ENCODE data around the gene CHMP3. TPM values are rescaled to one million over a fixed set of nuclear protein-coding genes. Genes with fewer than 3 reads are reported as not detected.
"Not testable (repeated sequence)": the region's sequence is repeated elsewhere in the genome, so short reads cannot be mapped to it uniquely, and the experiment has no call there.

Gene CHMP3
- polyA plus RNA-seq, 3 donors, result 45.4 to 115 (median 99.4) TPM

DNA sequence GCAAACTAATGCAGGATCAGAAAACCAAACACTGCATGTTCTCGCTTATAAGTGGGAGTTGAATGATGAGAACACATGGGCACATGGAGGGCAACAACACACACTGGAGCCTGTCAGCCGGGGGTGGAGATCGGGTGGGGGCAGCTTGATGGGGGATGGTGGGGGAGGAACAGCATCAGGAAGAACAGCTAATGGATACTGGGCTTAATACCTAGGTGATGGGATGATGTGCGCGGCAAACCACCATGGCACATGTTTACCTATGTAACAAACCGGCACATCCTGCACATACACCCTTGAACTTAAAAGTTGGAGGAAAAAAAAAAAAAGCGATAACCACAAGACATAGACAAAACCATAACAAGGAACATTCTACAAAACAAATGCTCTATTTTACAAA lies 10.4 kb downstream of the CHMP3 start:
- Histone ChIP-seq H3K27ac (ENCODE audit: low read depth in 1 of 2, low read length in 2 of 2) (no peak overlapping the region), H3K4me3 (replicated peaks in 1 of 3; ENCODE audit: low read depth in 2 of 3, low read length in 3 of 3) (no peak overlapping the region), H3K9me3 (replicated peaks in 1 of 2; ENCODE audit: control insufficient read depth in 1 of 2, insufficient read depth in 1 of 2, low read length in 2 of 2) (peaks cover 38 to 52% of the 10 kb centered on the region in 2 donors), H2AFZ (ENCODE audit: insufficient read depth, low read depth, low read length, poor library complexity, severe bottlenecking) (no peak overlapping the region), H3K36me3 (replicated peaks in 1 of 2; ENCODE audit: control insufficient read depth in 1 of 2, insufficient read depth in 2 of 2, low read length in 2 of 2) (peaks cover 16 to 70% of the 10 kb centered on the region in 2 donors), H3K27me3 (ENCODE audit: control insufficient read depth in 2 of 2, insufficient read depth in 2 of 2, low read length in 2 of 2) (no peaks in the 10 kb centered on the region), H3K4me2 (replicated peaks; ENCODE audit: extremely low read depth, low read length, poor library complexity, severe bottlenecking) (no peak overlapping the region), H4K20me1 (ENCODE audit: insufficient read depth, low read length) (peaks cover 61% of the 10 kb centered on the region), H3K9ac (ENCODE audit: insufficient read depth, low read length, poor library complexity, severe bottlenecking) (no peak overlapping the region), H3K4me1 (ENCODE audit: control insufficient read depth in 1 of 2, insufficient read depth in 2 of 2, low read length in 2 of 2) (no peaks in the 10 kb centered on the region), H3K79me2 (ENCODE audit: insufficient read depth, low read length) (peaks cover 91% of the 10 kb centered on the region)
- WGBS (ENCODE audit: insufficient coverage), result no CpG with 5 or more reads among the region's 7 CpGs
- TF ChIP-seq, protein P1, sequence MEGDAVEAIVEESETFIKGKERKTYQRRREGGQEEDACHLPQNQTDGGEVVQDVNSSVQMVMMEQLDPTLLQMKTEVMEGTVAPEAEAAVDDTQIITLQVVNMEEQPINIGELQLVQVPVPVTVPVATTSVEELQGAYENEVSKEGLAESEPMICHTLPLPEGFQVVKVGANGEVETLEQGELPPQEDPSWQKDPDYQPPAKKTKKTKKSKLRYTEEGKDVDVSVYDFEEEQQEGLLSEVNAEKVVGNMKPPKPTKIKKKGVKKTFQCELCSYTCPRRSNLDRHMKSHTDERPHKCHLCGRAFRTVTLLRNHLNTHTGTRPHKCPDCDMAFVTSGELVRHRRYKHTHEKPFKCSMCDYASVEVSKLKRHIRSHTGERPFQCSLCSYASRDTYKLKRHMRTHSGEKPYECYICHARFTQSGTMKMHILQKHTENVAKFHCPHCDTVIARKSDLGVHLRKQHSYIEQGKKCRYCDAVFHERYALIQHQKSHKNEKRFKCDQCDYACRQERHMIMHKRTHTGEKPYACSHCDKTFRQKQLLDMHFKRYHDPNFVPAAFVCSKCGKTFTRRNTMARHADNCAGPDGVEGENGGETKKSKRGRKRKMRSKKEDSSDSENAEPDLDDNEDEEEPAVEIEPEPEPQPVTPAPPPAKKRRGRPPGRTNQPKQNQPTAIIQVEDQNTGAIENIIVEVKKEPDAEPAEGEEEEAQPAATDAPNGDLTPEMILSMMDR (IDR thresholded peaks at IDR 0.05), result no peak
- intact Hi-C loops (cut with micrococcal nuclease), result no loop called here
- peaks cover 22 to 43% (median 34%) of the 10 kb centered on the region in 7 donors for H3K9me3 Mint-ChIP-seq
- H3K36me3 Mint-ChIP-seq, result peaks cover 34 to 53% of the 10 kb centered on the region in 2 donors
- H3K4me3 Mint-ChIP-seq, result no peak overlapping the region
- DNase-seq, result no peak
- H3K4me1 Mint-ChIP-seq, result peaks cover 2% of the 10 kb centered on the region
- H3K27ac Mint-ChIP-seq, result peak overlapping the region in 2 of 7 donors; percentile 28
- H3K27me3 Mint-ChIP-seq (ENCODE audit: low read depth in 3 of 3), result no peaks in the 10 kb centered on the region

DNA sequence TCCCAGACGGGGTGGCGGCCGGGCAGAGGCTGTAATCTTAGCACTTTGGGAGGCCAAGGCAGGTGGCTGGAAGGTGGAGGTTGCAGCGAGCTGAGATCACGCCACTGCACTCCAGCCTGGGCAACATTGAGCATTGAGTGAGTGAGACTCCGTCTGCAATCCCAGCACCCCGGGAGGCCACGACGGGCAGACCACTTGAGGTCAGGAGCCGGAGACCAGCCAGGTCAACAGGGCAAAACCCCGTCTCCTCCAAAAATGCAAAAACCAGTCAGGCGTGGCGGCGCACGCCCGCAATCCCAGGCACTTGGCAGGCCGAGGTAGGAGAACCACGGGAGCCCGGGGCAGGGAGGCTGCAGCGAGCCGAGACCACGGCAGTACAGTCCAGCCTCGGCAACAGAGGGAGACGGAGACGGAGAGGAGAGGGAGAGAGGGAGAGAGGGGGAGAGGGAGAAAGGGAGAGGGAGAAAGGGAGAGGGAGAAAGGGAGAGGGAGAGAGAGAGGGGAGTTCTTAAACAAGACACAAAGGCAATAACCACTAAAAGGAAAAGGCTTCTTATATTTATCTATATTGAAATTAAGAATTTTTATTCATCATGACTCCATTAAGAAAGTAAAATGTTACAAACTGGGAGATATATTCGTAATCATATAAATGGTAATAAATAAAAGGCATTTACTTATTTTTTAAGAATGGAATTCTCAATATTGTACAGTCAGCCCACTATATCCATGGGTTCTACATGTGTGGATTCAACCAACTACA lies 13.1 kb downstream of the CHMP3 start:
- H4K20me1 ChIP-seq (ENCODE audit: insufficient read depth, low read length), result peaks cover 34% of the 10 kb centered on the region
- H3K9ac ChIP-seq (ENCODE audit: insufficient read depth, low read length, poor library complexity, severe bottlenecking); DNase-seq; H3K27ac ChIP-seq (ENCODE audit: low read depth in 1 of 2, low read length in 2 of 2); H3K27ac Mint-ChIP-seq; H3K27me3 Mint-ChIP-seq (ENCODE audit: low read depth in 3 of 3); H3K4me1 ChIP-seq (ENCODE audit: control insufficient read depth in 1 of 2, insufficient read depth in 2 of 2, low read length in 2 of 2); H3K27me3 ChIP-seq (ENCODE audit: control insufficient read depth in 2 of 2, insufficient read depth in 2 of 2, low read length in 2 of 2); H3K4me3 Mint-ChIP-seq; H2AFZ ChIP-seq (ENCODE audit: insufficient read depth, low read depth, low read length, poor library complexity, severe bottlenecking); H3K4me3 ChIP-seq (replicated peaks in 1 of 3; ENCODE audit: low read depth in 2 of 3, low read length in 3 of 3); H3K4me2 ChIP-seq (replicated peaks; ENCODE audit: extremely low read depth, low read length, poor library complexity, severe bottlenecking); H3K4me1 Mint-ChIP-seq; intact Hi-C loops (cut with micrococcal nuclease): not testable (repeated sequence)
- peaks cover 13 to 77% of the 10 kb centered on the region in 2 donors for H3K36me3 ChIP-seq (replicated peaks in 1 of 2; ENCODE audit: control insufficient read depth in 1 of 2, insufficient read depth in 2 of 2, low read length in 2 of 2)
- peaks cover 74% of the 10 kb centered on the region for H3K79me2 ChIP-seq (ENCODE audit: insufficient read depth, low read length)
- Mint-ChIP-seq H3K36me3 (peaks cover 50 to 72% of the 10 kb centered on the region in 2 donors), H3K9me3 (peaks cover 36 to 67% (median 59%) of the 10 kb centered on the region in 7 donors)
- 98% methylated on average over 16 of the region's 26 CpGs for WGBS (ENCODE audit: insufficient coverage)
- H3K9me3 ChIP-seq (replicated peaks in 1 of 2; ENCODE audit: control insufficient read depth in 1 of 2, insufficient read depth in 1 of 2, low read length in 2 of 2), result peaks cover 53 to 76% of the 10 kb centered on the region in 2 donors

DNA sequence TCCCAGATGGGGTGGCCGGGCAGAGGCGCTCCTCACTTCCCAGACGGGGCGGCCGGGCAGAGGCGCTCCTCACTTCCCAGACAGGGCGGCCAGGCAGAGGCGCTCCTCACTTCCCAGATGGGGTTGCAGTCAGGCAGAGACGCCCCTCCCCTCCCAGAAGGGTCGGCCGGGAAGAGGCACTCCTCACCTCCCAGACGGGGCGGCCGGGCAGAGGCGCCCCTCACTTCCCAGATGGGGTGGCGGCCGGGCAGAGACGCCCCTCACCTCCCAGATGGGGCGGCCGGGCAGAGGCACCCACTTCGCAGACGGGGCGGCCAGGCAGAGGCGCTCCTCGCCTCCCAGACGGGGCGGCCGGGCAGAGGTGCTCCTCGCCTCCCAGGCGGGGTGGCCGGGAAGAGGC lies 13.8 kb downstream of the CHMP3 start:
- H4K20me1 ChIP-seq (ENCODE audit: insufficient read depth, low read length), result peaks cover 27% of the 10 kb centered on the region
- DNase-seq; H3K27me3 ChIP-seq (ENCODE audit: control insufficient read depth in 2 of 2, insufficient read depth in 2 of 2, low read length in 2 of 2); H3K4me2 ChIP-seq (replicated peaks; ENCODE audit: extremely low read depth, low read length, poor library complexity, severe bottlenecking); intact Hi-C loops (cut with micrococcal nuclease); H3K27me3 Mint-ChIP-seq (ENCODE audit: low read depth in 3 of 3); H3K4me3 ChIP-seq (replicated peaks in 1 of 3; ENCODE audit: low read depth in 2 of 3, low read length in 3 of 3); H3K9ac ChIP-seq (ENCODE audit: insufficient read depth, low read length, poor library complexity, severe bottlenecking); H3K27ac Mint-ChIP-seq; H3K4me1 Mint-ChIP-seq; H3K27ac ChIP-seq (ENCODE audit: low read depth in 1 of 2, low read length in 2 of 2); H2AFZ ChIP-seq (ENCODE audit: insufficient read depth, low read depth, low read length, poor library complexity, severe bottlenecking); H3K4me3 Mint-ChIP-seq; H3K4me1 ChIP-seq (ENCODE audit: control insufficient read depth in 1 of 2, insufficient read depth in 2 of 2, low read length in 2 of 2): not testable (repeated sequence)
- peaks cover 13 to 74% of the 10 kb centered on the region in 2 donors for H3K36me3 ChIP-seq (replicated peaks in 1 of 2; ENCODE audit: control insufficient read depth in 1 of 2, insufficient read depth in 2 of 2, low read length in 2 of 2)
- Mint-ChIP-seq H3K9me3 (peaks cover 36 to 69% (median 62%) of the 10 kb centered on the region in 7 donors), H3K36me3 (peaks cover 49 to 69% of the 10 kb centered on the region in 2 donors)
- H3K9me3 ChIP-seq (replicated peaks in 1 of 2; ENCODE audit: control insufficient read depth in 1 of 2, insufficient read depth in 1 of 2, low read length in 2 of 2), result peaks cover 56 to 76% of the 10 kb centered on the region in 2 donors
- peaks cover 67% of the 10 kb centered on the region for H3K79me2 ChIP-seq (ENCODE audit: insufficient read depth, low read length)
- 99% methylated on average over 20 of the region's 31 CpGs for WGBS (ENCODE audit: insufficient coverage)

DNA sequence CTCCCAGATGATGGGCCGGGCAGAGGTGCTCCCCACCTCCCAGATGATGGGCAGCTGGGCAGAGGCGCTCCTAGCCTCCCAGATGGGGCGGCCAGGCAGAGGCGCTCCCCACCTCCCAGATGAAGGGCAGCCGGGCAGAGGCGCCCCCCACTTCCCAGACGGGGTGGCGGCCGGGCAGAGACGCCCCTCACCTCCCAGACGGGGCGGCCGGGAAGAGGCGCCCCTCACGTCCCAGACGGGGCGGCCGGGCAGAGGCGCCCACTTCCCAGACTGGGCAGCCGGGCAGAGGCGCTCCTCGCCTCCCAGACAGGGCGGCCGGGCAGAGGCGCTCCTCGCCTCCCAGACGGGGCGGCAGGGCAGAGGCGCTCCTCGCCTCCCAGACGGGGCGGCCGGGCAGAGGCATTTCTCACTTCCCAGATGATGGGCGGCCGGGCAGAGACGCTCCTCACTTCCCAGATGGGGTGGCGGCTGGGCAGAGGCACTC lies 14.3 kb downstream of the CHMP3 start:
- H3K9ac ChIP-seq (ENCODE audit: insufficient read depth, low read length, poor library complexity, severe bottlenecking); H3K27me3 Mint-ChIP-seq (ENCODE audit: low read depth in 3 of 3); H3K4me2 ChIP-seq (replicated peaks; ENCODE audit: extremely low read depth, low read length, poor library complexity, severe bottlenecking); H3K27ac ChIP-seq (ENCODE audit: low read depth in 1 of 2, low read length in 2 of 2); H3K27me3 ChIP-seq (ENCODE audit: control insufficient read depth in 2 of 2, insufficient read depth in 2 of 2, low read length in 2 of 2); H3K27ac Mint-ChIP-seq; intact Hi-C loops (cut with micrococcal nuclease); H2AFZ ChIP-seq (ENCODE audit: insufficient read depth, low read depth, low read length, poor library complexity, severe bottlenecking); DNase-seq; H3K4me3 Mint-ChIP-seq; H3K4me1 Mint-ChIP-seq; H3K4me3 ChIP-seq (replicated peaks in 1 of 3; ENCODE audit: low read depth in 2 of 3, low read length in 3 of 3); H3K4me1 ChIP-seq (ENCODE audit: control insufficient read depth in 1 of 2, insufficient read depth in 2 of 2, low read length in 2 of 2): not testable (repeated sequence)
- peaks cover 56 to 75% of the 10 kb centered on the region in 2 donors for H3K9me3 ChIP-seq (replicated peaks in 1 of 2; ENCODE audit: control insufficient read depth in 1 of 2, insufficient read depth in 1 of 2, low read length in 2 of 2)
- WGBS (ENCODE audit: insufficient coverage), result 96% methylated on average over 23 of the region's 37 CpGs
- H4K20me1 ChIP-seq (ENCODE audit: insufficient read depth, low read length), result peaks cover 22% of the 10 kb centered on the region
- peaks cover 62% of the 10 kb centered on the region for H3K79me2 ChIP-seq (ENCODE audit: insufficient read depth, low read length)
- Mint-ChIP-seq H3K36me3 (peaks cover 50 to 73% of the 10 kb centered on the region in 2 donors), H3K9me3 (peaks cover 36 to 72% (median 63%) of the 10 kb centered on the region in 7 donors)
- H3K36me3 ChIP-seq (replicated peaks in 1 of 2; ENCODE audit: control insufficient read depth in 1 of 2, insufficient read depth in 2 of 2, low read length in 2 of 2), result peaks cover 13 to 72% of the 10 kb centered on the region in 2 donors

Measured in CD14-positive monocyte (primary cell).